Amygdala (tissue), 56 donors: ENCODE data around the gene IFT81.
A peak's percentile ranks its signal among the peaks of the same experiment; 100 is the strongest.

Experiments used
- DNase-seq, 56 donors: peaks; one replicate each; lab custom pipeline; 2025; lab: John Stamatoyannopoulos, UW

IFT81 gene

DNA sequence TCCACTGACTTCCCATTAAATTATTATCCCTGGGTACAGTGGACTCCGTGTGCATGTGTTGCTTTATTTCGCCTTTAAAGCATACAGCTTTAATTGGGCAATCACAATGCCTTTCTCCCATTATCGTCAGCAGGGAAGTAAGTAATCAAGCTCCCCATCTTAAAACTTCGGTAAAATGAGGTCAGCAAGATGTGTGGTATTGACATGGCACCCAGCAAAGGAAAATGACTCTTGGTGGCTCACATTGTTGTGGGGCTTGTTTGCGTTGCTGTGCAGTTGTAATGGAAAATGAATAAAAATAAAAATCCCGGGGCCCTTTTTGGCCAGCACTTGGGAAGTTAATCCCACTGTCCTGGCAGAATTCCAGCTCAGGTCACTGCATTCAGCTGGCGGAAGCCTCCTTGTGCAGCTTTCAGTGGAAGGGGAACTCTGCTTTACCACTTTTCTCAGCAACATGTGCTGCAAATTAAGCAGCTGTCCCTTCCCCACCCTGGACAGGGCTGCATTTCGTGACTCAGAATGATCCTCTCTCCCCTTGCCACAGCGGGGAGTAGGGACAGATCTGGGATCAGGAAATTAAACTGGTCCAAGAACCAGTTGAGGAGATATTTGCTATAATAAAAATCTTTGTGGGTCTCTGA, 142.9 kb downstream of the IFT81 start:
- peak in 1 of 56 donors; percentile 32 for DNase-seq
